Transverse colon (tissue), 4 donors: Measurements from ENCODE around the gene PLEKHH3. TPM values are rescaled to one million over a fixed set of nuclear protein-coding genes. Genes with fewer than 3 reads are reported as not detected.

Experiments used
- DNase-seq: peaks from one replicate; pipeline ENCODE4 v3.0.0-alpha.2; 2019
- H3K27ac ChIP-seq, 4 donors: fragments of 200-600 bp; sonication (generic); 2 replicates each; pipeline ENCODE4 v1.5.1; 2016 to 2018; ENCODE audit warnings: inconsistent platforms in 4 of 4
- H3K27me3 ChIP-seq: fragments of 200-600 bp; sonication (generic); 2 replicates; pipeline ENCODE4 v1.5.1; 2017; ENCODE audit warnings: inconsistent platforms
- H3K36me3 ChIP-seq, 4 donors: fragments of 200-600 bp; sonication (generic); 2 replicates each; pipeline ENCODE4 v1.5.1; 2017 to 2019; ENCODE audit warnings: inconsistent platforms in 4 of 4
- H3K4me1 ChIP-seq, 4 donors: fragments of 200-600 bp; sonication (generic); 2 replicates each; pipeline ENCODE4 v1.5.1; 2017 to 2020; ENCODE audit warnings: inconsistent platforms in 4 of 4
- H3K4me3 ChIP-seq, 4 donors: fragments of 200-600 bp; sonication (generic); 1 replicate in 1 of 4; 2 replicates in 3 of 4; pipeline versions ENCODE4 v1.5.1 to v1.6.1; 2017 to 2019; ENCODE audit warnings: inconsistent platforms in 4 of 4
- H3K9me3 ChIP-seq, 2 donors: fragments of 200-600 bp; sonication (generic); 2 replicates each; pipeline ENCODE4 v1.5.1; 2017 to 2019; ENCODE audit warnings: inconsistent platforms in 2 of 2
- CTCF ChIP-seq, 5 experiments: fragments of 200-600 bp in 3 of 5; fragments of 450-650 bp in 2 of 5; sonication (generic) in 3 of 5; IDR thresholded peaks; 1 replicate in 2 of 5; 2 replicates in 3 of 5; pipeline ENCODE4 v1.5.1; 2016 to 2017; ENCODE audit warnings: antibody characterized with exemption in 5 of 5, inconsistent platforms in 3 of 5, mild to moderate bottlenecking in 2 of 5, moderate library complexity in 1 of 5
- EP300 ChIP-seq: sonication (generic); formaldehyde crosslinking; IDR thresholded peaks from one replicate; pipeline ENCODE4 v1.6.1; 2017; ENCODE audit warnings: antibody characterized with exemption, low read depth
- POLR2A ChIP-seq: fragments of 450-650 bp; IDR thresholded peaks from one replicate; pipeline ENCODE4 v1.6.1; 2016; ENCODE audit warnings: antibody characterized with exemption, mild to moderate bottlenecking, moderate library complexity
- POLR2AphosphoS5 ChIP-seq, 3 donors: sonication (generic); formaldehyde crosslinking; IDR thresholded peaks; one replicate each; pipeline ENCODE4 v1.6.1; 2016; ENCODE audit warnings: antibody characterized with exemption in 3 of 3
- WGBS, 2 donors: methylation state at CpG; one replicate each; pipeline ENCODE4 v1.1.5; 2018; ENCODE audit warnings: low coverage in 1 of 2; 5-methylcytosine and 5-hydroxymethylcytosine counted together
- in situ Hi-C, 4 donors: fragments of 200-750 bp; cut with MboI; loops; one replicate each; pipeline versions ENCODE4 v1.15.0 to v1.15.1; 2017; ENCODE audit warnings: low sequenced_read_pairs in 3 of 4, low pct_ligation_motif_present in 1 of 4, low pct_unique_long_range_greater_than_20kb in 1 of 4
- intact Hi-C: fragments of 100-400 bp; cut with DNase I; formaldehyde crosslinking; loops from one replicate; pipeline ENCODE4 v1.15.1; 2023; ENCODE audit warnings: low total_unique reads
- total RNA-seq, 4 donors: library from RNA; depleted of rRNA; stranded (reverse); fragments of >200 nt; gene quantifications; one replicate each; pipeline ENCODE4 v1.1.0, GENCODE V29; 2016

The PLEKHH3 gene
- total RNA-seq, 4 donors from 2014 or later, result 5.8 to 29.9 (median 9.9) TPM

- no peak for DNase-seq
- no peaks in the 10 kb centered on the region for H3K27me3 ChIP-seq
- peaks cover 0 to 8% (median 2%) of the 10 kb centered on the region in 4 donors for H3K4me1 ChIP-seq
- no peaks in the 10 kb centered on the region for H3K9me3 ChIP-seq
- H3K4me3 ChIP-seq, result no peak overlapping the region
- peaks cover 0 to 27% (median 10%) of the 10 kb centered on the region in 4 donors for H3K36me3 ChIP-seq
- WGBS, 2 donors, result 92% methylated on average over 4 of the region's 4 CpGs; no CpG with 5 or more reads in 1 of the 2 donors
- TF ChIP-seq POLR2A (no peak), EP300 (no peak), POLR2AphosphoS5 (IDR thresholded peaks at IDR 0.05) (no peak), CTCF (IDR thresholded peaks at IDR 0.05) (no peak)
- no peak overlapping the region for H3K27ac ChIP-seq
- in situ Hi-C loops (loop anchor here in 3 of 4 donors (25.0 kb wide), 1 partner anchor 112 kb away; the partner anchor contains the start of gene PSMC3IP (in 3 of the 3)), intact Hi-C loops (no loop called here)
These were observed 22.6 kb upstream of the PLEKHH3 start for GRCh38 chr17:42699415-42699740.

- in situ Hi-C loops, result loop anchor here in 3 of 4 donors (25.0 kb wide), 1 partner anchor 112 kb away; the partner anchor contains the start of gene PSMC3IP (in 3 of the 3)
- Histone ChIP-seq H3K27ac (no peak overlapping the region), H3K36me3 (peaks cover 0 to 22% (median 8%) of the 10 kb centered on the region in 4 donors), H3K4me3 (no peak overlapping the region), H3K9me3 (no peaks in the 10 kb centered on the region), H3K4me1 (peaks cover 0 to 8% (median 2%) of the 10 kb centered on the region in 4 donors), H3K27me3 (no peaks in the 10 kb centered on the region)
- no peak for DNase-seq
- WGBS, 2 donors, result 93% methylated on average over 2 of the region's 2 CpGs; no CpG with 5 or more reads in 1 of the 2 donors
- intact Hi-C loops, result no loop called here
- no peak for TF ChIP-seq EP300
- TF ChIP-seq CTCF (IDR thresholded peaks at IDR 0.05), result no peak
- TF ChIP-seq POLR2A, result no peak
- TF ChIP-seq POLR2AphosphoS5 (IDR thresholded peaks at IDR 0.05), result no peak
These were observed 22.1 kb upstream of the PLEKHH3 start for GRCh38 chr17:42698736-42699414.

GRCh38 chr17:42697108-42697811 lies 20.5 kb upstream of the PLEKHH3 start:
- Histone ChIP-seq H3K36me3 (peaks cover 0 to 7% (median 0%) of the 10 kb centered on the region in 4 donors), H3K27me3 (no peaks in the 10 kb centered on the region), H3K9me3 (no peaks in the 10 kb centered on the region), H3K4me1 (peaks cover 0 to 8% (median 2%) of the 10 kb centered on the region in 4 donors), H3K4me3 (no peak overlapping the region), H3K27ac (no peak overlapping the region)
- intact Hi-C loops (no loop called here), in situ Hi-C loops (loop anchor here in 3 of 4 donors (25.0 kb wide), 1 partner anchor 110 kb away; the partner anchor contains the start of gene PSMC3IP (in 3 of the 3))
- no peak for TF ChIP-seq POLR2A
- TF ChIP-seq CTCF (IDR thresholded peaks at IDR 0.05), result no peak
- TF ChIP-seq EP300, result no peak
- TF ChIP-seq POLR2AphosphoS5 (IDR thresholded peaks at IDR 0.05), result no peak
- DNase-seq, result no peak
- WGBS, 2 donors, result 91 to 93% methylated on average over 6 to 19 of the region's 19 CpGs

DNA sequence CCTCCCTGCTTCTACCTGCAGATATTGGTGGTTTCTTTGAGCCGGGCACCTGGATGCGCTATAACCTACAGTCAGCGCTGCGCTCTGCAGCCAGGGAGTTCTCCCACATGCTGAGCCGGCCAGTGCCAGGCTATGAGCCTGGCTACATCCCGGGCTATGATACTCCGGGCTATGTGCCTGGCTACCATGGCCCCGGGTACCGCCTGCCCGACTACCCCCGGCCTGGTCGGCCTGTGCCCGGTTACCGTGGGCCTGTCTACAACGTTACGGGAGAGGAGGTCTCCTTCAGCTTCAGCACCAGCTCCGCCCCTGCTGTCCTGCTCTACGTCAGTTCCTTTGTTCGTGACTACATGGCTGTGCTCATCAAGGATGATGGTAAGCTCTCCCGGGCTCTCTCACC lies 18.7 kb upstream of the PLEKHH3 start:
- Histone ChIP-seq H3K4me3 (no peak overlapping the region), H3K27me3 (no peaks in the 10 kb centered on the region), H3K27ac (no peak overlapping the region), H3K9me3 (no peaks in the 10 kb centered on the region), H3K36me3 (no peaks in the 10 kb centered on the region), H3K4me1 (peaks cover 0 to 8% (median 2%) of the 10 kb centered on the region in 4 donors)
- in situ Hi-C loops, result loop anchor here in 3 of 4 donors (25.0 kb wide), 1 partner anchor 108 kb away; the partner anchor contains the start of gene PSMC3IP (in 3 of the 3)
- 94 to 100% methylated on average over 3 to 20 of the region's 20 CpGs for WGBS, 2 donors
- TF ChIP-seq EP300, result no peak
- TF ChIP-seq POLR2AphosphoS5 (IDR thresholded peaks at IDR 0.05), result no peak
- no peak for TF ChIP-seq CTCF (IDR thresholded peaks at IDR 0.05)
- no peak for TF ChIP-seq POLR2A
- DNase-seq, result no peak
- intact Hi-C loops, result no loop called here
